Neural progenitor cell (in vitro differentiated cells): ENCODE measurements around the gene INCENP. TPM values are rescaled to one million over a fixed set of nuclear protein-coding genes. Genes with fewer than 3 reads are reported as not detected.

Experiments used
- DNase-seq: peaks from one replicate; pipeline ENCODE4 v3.0.0-alpha.2; 2016; ENCODE audit warnings: low spot score
- H2AFZ ChIP-seq: fragments of 200-600 bp; sonication (generic); replicated peaks from 2 replicates; pipeline ENCODE4 v1.6.1; 2016; ENCODE audit warnings: antibody characterized with exemption
- H3F3A ChIP-seq: fragments of 200-600 bp; sonication (generic); 2 replicates; pipeline ENCODE4 v1.6.1; 2016; ENCODE audit warnings: antibody characterized with exemption, low read depth
- H3K27ac ChIP-seq: fragments of 200-600 bp; sonication (generic); 2 replicates; pipeline ENCODE4 v1.5.1; 2016; ENCODE audit warnings: mild to moderate bottlenecking
- H3K27me3 ChIP-seq: fragments of 200-600 bp; sonication (generic); 2 replicates; pipeline ENCODE4 v1.6.1; 2016; ENCODE audit warnings: mild to moderate bottlenecking, moderate library complexity
- H3K36me3 ChIP-seq: fragments of 200-600 bp; sonication (generic); 2 replicates; pipeline ENCODE4 v1.5.1; 2016
- H3K4me1 ChIP-seq: fragments of 200-600 bp; sonication (generic); 2 replicates; pipeline ENCODE4 v1.6.1; 2016; ENCODE audit warnings: mixed run types
- H3K4me2 ChIP-seq: fragments of 200-600 bp; sonication (generic); 2 replicates; pipeline ENCODE4 v1.6.1; 2016
- H3K4me3 ChIP-seq: fragments of 200-600 bp; sonication (generic); 2 replicates; pipeline ENCODE4 v1.5.1; 2016
- H3K79me2 ChIP-seq: fragments of 200-600 bp; sonication (generic); 2 replicates; pipeline ENCODE4 v1.6.1; 2016; ENCODE audit warnings: low read depth
- H3K9ac ChIP-seq: fragments of 200-600 bp; sonication (generic); 2 replicates; pipeline ENCODE4 v1.6.1; 2016
- H3K9me3 ChIP-seq: fragments of 200-600 bp; sonication (generic); 2 replicates; pipeline ENCODE4 v1.5.1; 2016; ENCODE audit warnings: low read depth
- H4K20me1 ChIP-seq: fragments of 200-600 bp; sonication (generic); 2 replicates; pipeline ENCODE4 v1.6.1; 2016; ENCODE audit warnings: low read depth
- H3K27ac Mint-ChIP-seq: 3 replicates; pipeline ENCODE4 v1.8.0; 2021; ENCODE audit warnings: mixed read lengths
- H3K27me3 Mint-ChIP-seq: 2 replicates; pipeline ENCODE4 v1.8.0; 2022; ENCODE audit warnings: low read depth, mild to moderate bottlenecking, inconsistent platforms, moderate library complexity, mixed read lengths; ENCODE audit not compliant: insufficient read depth
- H3K36me3 Mint-ChIP-seq: 3 replicates; pipeline ENCODE4 v1.8.0; 2021; ENCODE audit warnings: mixed read lengths
- H3K4me1 Mint-ChIP-seq: 3 replicates; pipeline ENCODE4 v1.8.0; 2021; ENCODE audit warnings: mixed read lengths
- H3K4me3 Mint-ChIP-seq: 3 replicates; pipeline ENCODE4 v1.8.0; 2021; ENCODE audit warnings: mild to moderate bottlenecking, moderate library complexity, mixed read lengths
- H3K9me3 Mint-ChIP-seq: 3 replicates; pipeline ENCODE4 v1.8.0; 2020; ENCODE audit warnings: mixed read lengths
- EZH2 ChIP-seq: fragments of 200-600 bp; sonication (generic); IDR thresholded peaks from 2 replicates; pipeline ENCODE4 v1.6.1; 2017; ENCODE audit warnings: antibody characterized with exemption, mild to moderate bottlenecking, moderate library complexity
- EZH2phosphoT487 ChIP-seq: fragments of 200-600 bp; sonication (generic); IDR thresholded peaks from 2 replicates; pipeline ENCODE4 v1.6.1; 2017; ENCODE audit warnings: antibody characterized with exemption
- total RNA-seq: library from RNA; depleted of rRNA; stranded (reverse); fragments of >200 nt; gene quantifications from 2 replicates; pipeline ENCODE4 v1.2.3, GENCODE V29; 2015; ENCODE audit warnings: low replicate concordance
- TF ChIP-seq, protein P1 (sequence below): fragments of 200-600 bp; sonication (generic); IDR thresholded peaks from 2 replicates; pipeline ENCODE4 v1.5.1; 2017; ENCODE audit warnings: antibody characterized with exemption, mild to moderate bottlenecking

Gene INCENP
- total RNA-seq, 1 donor from 2014 or later = 73.9 TPM

DNA sequence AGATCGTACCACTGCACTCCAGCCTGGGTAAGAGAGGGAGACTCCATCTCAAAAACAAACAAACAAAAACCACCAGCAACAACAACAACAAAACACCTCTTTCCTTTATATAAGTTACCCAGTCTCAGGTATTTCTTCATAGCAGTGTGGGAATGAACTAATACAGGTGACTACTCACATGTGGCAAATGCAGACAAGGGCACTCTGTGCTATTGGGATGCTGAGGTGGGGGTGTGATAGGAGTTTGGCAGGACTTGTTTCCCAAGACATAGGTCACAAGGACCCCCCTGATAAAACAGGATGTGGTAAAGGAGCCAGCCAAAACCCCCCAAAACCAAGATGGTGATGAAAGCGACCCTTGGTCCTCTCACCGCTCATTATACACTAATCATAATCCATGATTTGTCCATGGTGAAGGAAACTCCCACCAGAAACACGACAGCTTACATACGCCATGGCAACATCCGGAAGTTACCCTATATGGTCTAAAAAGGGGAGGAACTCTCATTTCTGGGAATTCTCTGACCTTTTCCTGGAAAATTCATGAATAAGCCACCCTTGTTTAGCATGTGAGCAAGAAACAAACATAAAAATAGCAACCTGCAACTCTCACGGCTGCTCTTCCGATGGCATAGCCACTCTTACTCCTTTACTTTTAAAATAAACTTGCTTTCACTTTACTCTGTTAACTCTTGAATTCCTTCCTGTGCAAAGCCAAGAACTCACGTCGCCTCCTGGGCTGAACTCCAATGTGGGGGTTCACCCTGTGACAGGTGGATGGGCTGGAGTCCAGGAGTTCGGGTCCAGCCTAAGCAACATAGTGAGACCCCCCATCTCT, 18.8 kb upstream of the INCENP start:
- Histone ChIP-seq H3K4me2 (no peak overlapping the region), H3K9ac (no peak overlapping the region), H3K4me3 (no peak overlapping the region), H3K36me3 (no peaks in the 10 kb centered on the region), H4K20me1 (no peaks in the 10 kb centered on the region), H3F3A (no peaks in the 10 kb centered on the region), H3K4me1 (no peaks in the 10 kb centered on the region), H3K9me3 (no peaks in the 10 kb centered on the region), H3K27ac (no peak overlapping the region), H3K27me3 (no peaks in the 10 kb centered on the region), H2AFZ (no peak overlapping the region), H3K79me2 (no peaks in the 10 kb centered on the region)
- Mint-ChIP-seq H3K27me3 (no peaks in the 10 kb centered on the region), H3K27ac (no peak overlapping the region), H3K4me3 (no peak overlapping the region), H3K36me3 (no peaks in the 10 kb centered on the region), H3K4me1 (peaks cover 14% of the 10 kb centered on the region), H3K9me3 (no peaks in the 10 kb centered on the region)
- TF ChIP-seq EZH2phosphoT487 (no peak), EZH2 (no peak)
- TF ChIP-seq, protein P1, sequence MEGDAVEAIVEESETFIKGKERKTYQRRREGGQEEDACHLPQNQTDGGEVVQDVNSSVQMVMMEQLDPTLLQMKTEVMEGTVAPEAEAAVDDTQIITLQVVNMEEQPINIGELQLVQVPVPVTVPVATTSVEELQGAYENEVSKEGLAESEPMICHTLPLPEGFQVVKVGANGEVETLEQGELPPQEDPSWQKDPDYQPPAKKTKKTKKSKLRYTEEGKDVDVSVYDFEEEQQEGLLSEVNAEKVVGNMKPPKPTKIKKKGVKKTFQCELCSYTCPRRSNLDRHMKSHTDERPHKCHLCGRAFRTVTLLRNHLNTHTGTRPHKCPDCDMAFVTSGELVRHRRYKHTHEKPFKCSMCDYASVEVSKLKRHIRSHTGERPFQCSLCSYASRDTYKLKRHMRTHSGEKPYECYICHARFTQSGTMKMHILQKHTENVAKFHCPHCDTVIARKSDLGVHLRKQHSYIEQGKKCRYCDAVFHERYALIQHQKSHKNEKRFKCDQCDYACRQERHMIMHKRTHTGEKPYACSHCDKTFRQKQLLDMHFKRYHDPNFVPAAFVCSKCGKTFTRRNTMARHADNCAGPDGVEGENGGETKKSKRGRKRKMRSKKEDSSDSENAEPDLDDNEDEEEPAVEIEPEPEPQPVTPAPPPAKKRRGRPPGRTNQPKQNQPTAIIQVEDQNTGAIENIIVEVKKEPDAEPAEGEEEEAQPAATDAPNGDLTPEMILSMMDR = no peak
- DNase-seq = no peak

DNA sequence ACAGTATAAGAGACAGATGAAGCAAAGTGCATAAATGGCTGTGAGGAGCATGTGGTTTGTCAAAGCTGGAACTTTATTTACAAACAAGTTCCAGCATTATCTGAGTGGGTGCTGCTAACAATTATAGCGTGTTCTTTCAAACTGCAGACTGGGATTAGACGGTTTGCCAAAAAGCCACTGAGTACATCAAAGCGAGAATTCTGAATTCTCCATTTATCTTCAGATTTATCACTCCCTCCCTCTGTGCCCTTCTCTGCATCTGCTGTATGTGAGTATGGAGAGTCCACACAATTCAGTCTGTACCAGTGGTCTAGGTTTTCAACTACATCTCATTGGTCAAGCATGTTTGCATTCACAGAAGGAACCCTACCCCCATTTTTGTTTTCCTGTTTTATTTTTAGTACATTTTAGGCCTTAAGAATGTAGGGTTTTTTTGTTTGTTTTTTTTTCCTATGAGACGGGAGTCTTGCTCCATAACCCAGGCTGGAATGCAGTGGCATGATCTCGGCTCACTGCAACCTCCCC, 18.1 kb upstream of the INCENP start:
- TF ChIP-seq EZH2 (no peak), EZH2phosphoT487 (no peak)
- TF ChIP-seq, protein P1 = no peak
- no peaks in the 10 kb centered on the region for H3K9me3 ChIP-seq
- Mint-ChIP-seq H3K9me3 (no peaks in the 10 kb centered on the region), H3K4me3 (no peak overlapping the region), H3K27ac (no peak overlapping the region), H3K36me3 (no peaks in the 10 kb centered on the region), H3K27me3 (no peaks in the 10 kb centered on the region), H3K4me1 (peaks cover 14% of the 10 kb centered on the region)
- no peaks in the 10 kb centered on the region for H3K27me3 ChIP-seq
- H3K36me3 ChIP-seq = no peaks in the 10 kb centered on the region
- no peaks in the 10 kb centered on the region for H3K79me2 ChIP-seq
- H3K4me2 ChIP-seq = no peak overlapping the region
- H2AFZ ChIP-seq = no peak overlapping the region
- no peaks in the 10 kb centered on the region for H4K20me1 ChIP-seq
- no peaks in the 10 kb centered on the region for H3K4me1 ChIP-seq
- no peak for DNase-seq
- H3K4me3 ChIP-seq = no peak overlapping the region
- no peak overlapping the region for H3K27ac ChIP-seq
- H3F3A ChIP-seq = no peaks in the 10 kb centered on the region
- no peak overlapping the region for H3K9ac ChIP-seq

DNA sequence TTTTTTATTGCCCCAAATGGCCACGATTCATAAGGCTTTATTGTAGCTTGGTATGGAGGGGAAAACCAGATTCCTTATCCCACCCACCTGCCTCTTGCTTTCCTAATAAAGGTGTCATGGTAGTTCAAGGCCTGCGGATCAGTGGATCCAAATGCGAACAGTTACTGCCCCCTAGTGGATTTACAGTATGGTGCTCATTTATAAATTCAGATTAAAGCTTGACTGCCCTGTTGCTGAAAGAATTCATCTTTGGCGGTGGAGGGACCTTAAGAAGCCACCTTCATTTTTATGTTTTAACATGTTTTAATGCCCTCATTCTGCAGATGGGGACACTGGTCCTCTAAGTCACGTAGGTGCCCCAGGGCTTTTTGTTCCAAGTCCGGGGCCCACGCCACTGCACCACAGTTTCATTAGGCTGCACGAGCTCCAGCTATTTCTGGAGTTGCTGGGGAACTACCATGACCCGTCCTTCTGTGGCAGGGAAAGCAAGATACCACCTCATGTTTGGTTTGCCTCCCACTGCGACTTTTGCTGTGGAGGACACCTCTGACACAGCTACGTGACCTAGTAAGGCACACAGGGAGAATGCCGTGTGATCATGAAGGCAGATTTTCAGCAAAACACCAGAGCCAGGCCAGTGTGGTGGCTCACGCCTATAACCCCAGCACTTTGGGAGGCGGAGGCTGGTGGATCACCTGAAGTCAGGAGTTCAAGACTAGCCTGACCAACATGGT, 15.6 kb upstream of the INCENP start:
- no peaks in the 10 kb centered on the region for H3K27me3 ChIP-seq
- H3K4me3 ChIP-seq = no peak overlapping the region
- H3K9me3 Mint-ChIP-seq = no peaks in the 10 kb centered on the region
- H3K79me2 ChIP-seq = no peaks in the 10 kb centered on the region
- H3K9ac ChIP-seq = no peak overlapping the region
- no peaks in the 10 kb centered on the region for H3K27me3 Mint-ChIP-seq
- no peak overlapping the region for H3K4me3 Mint-ChIP-seq
- no peaks in the 10 kb centered on the region for H3K9me3 ChIP-seq
- TF ChIP-seq, protein P1 = peak; percentile 91
- no peak for TF ChIP-seq EZH2phosphoT487
- no peak for TF ChIP-seq EZH2
- peak overlapping the region; percentile 54 for H2AFZ ChIP-seq
- no peak overlapping the region for H3K27ac Mint-ChIP-seq
- peaks cover 14% of the 10 kb centered on the region for H3K4me1 Mint-ChIP-seq
- DNase-seq = peak; percentile 84
- H3K4me1 ChIP-seq = no peaks in the 10 kb centered on the region
- no peak overlapping the region for H3K27ac ChIP-seq
- H3F3A ChIP-seq = no peaks in the 10 kb centered on the region
- H3K36me3 Mint-ChIP-seq = no peaks in the 10 kb centered on the region
- H4K20me1 ChIP-seq = no peaks in the 10 kb centered on the region
- H3K36me3 ChIP-seq = no peaks in the 10 kb centered on the region
- no peak overlapping the region for H3K4me2 ChIP-seq
